Measurements from ENCODE around the gene GPSM1.
A peak's percentile ranks its signal among the peaks of the same experiment; 100 is the strongest.

GPSM1 gene

DNA sequence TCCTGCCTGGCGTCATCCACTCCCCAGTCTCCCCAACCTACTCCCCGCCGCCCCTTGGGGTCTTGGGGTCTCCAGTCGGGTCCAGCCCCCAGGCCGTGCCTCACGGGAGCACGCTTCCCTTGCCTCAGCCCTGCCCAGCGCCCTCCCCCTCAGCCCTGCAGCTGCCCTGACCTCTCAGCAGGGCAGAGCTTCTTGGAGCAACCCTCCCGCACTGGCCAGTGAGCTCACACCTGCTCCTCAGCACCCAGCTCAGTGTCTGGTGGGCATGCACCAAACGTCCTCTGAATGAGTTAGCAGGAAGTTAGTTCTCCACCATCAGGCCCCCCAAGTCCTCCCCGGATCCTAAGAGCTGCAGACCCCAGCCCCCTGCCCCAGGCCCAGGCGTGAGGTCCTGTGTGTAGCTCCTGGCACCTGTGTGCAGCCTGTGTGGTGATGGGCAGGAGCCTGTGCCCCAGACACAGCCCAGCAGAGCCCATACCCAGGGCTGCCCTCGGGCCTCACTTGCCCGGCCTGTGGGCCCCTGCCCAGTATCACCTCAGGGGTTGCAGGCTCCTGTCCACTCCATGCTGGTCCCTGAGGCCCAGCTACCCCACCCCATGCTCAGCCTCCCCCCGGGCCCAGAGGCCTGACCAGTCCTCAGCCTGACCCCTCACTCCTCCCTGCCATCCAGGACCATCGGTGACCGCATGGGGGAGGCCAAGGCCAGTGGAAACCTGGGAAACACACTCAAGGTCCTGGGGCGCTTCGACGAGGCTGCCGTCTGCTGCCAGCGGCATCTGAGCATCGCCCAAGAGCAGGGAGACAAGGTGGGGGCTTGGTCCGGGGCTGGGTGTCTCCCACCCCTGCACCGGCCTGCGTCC lies 8.2 kb downstream of the GPSM1 start:
- no peak for DNase-seq

DNA sequence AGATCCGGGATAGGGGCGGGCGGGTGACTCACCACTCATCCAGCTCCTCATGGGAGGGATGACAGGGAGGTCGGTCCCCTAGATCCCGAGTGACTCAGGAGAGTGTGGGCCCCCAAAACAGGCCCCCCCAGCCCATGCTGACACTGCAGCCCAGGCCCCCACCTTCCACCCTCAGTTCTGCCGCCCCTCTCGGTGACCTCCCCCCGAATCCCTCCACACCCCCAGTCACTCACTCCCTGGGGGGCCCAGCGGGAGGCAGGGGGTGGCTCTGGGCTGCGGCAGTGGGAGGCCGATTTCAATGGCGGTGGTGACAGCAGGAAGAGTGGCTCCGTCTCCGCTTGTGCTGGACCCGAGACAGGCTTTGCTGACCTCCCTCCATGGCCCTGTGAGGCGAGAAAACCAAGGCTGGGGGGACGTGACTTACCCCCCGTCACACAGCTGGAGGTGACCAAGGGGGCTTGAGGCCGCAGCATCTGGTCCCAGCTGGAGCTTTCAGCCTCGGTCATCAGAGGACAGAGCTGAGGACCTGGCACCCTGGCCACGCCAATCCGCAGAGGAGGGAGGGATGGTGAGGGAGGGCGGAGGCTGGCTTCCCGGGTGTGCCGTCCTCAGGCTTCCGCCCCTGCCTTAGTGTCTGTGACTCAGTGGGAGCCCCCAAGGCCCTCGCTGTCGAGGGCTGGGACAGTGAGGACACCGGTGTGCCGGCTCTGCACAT lies 9.0 kb downstream of the GPSM1 start:
- no peak for DNase-seq

DNA sequence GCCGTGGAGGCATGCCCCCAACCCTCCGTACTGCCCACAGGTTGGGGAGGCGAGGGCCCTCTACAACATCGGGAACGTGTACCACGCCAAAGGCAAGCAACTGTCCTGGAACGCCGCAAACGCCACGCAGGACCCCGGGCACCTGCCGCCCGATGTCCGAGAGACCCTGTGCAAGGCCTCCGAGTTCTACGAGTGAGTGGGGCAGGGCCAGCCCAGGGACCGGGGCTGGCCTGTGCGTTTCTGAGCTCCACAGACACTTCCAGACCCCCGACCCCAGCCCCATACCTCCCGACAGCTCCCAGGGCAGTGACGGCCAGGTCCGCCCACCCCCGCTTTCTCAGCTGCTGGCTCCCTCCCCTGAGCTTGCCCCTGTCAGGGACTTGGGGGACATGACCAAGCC lies 9.5 kb downstream of the GPSM1 start:
- DNase-seq = no peak

GRCh38 chr9:136337416-136338395 lies 10.4 kb downstream of the GPSM1 start:
- DNase-seq = no peak

DNA sequence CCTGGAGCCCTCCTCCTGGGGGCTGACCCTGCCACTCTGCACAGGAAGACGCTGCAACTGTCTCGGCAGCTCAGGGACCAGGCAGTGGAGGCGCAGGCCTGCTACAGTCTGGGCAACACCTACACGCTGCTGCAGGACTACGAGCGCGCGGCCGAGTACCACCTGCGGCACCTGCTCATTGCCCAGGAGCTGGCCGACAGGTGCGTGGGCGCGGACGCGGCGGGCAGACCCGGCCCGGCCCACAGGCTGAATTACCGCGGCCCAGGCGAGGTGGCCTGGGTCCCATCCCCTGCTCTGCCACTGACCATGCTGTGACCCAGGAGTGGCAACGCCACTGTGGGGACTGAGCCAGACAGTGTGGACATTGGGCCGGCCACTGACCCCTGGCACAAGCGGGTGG lies 11.2 kb downstream of the GPSM1 start:
- DNase-seq = no peak

GRCh38 chr9:136339173-136339957 lies 12.0 kb downstream of the GPSM1 start:
- DNase-seq = peak; percentile 51

DNA sequence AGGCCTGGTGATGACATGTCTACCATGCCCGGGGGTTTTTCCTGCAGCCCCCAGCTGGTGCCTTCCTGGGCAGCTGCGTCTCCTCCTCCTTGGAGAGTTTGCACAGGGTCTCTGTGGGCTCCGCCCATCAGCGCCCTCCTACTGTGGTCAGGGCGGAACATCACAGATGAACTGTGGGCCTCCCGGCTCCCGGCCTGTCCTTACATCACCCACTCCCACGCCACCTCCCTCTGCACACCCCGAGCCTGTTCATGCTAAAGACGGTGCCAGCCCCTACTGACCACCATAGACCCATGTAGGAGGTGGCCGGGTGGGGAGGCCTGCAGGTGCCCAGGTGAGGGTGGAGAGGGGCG lies 12.6 kb downstream of the GPSM1 start:
- DNase-seq = no peak

GRCh38 chr9:136340356-136341041 lies 13.2 kb downstream of the GPSM1 start:
- DNase-seq = no peak

DNA sequence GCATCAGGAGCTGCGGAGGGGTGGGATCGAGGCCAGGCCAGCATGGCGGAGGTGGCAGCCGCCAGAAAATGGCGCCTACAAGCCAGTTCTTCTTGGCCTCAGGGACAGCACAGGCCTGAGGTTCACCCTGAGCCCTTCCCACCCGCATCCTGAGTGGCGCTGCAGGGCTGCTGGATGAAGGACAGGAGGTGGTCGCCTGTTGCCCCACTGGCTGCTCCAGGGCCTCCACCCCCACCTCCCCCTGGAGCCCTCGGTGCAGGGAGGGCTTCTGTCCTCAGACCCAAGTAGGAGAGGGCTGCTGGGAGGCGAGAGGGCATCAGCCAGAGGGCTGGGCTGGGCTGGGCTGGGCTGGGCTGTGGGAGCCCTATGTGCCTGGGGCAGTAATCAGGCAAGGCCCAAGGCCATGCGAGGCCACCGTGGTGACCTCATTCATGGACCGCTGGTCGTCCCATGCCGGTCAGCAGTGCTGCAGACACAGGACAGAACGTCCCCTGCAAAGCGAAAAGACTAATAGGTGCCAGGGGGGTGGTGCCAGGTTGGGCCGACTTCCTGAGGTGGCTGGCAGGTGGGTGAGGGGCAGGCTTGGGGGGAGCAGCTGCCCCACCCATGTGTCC lies 13.8 kb downstream of the GPSM1 start:
- no peak for DNase-seq

DNA sequence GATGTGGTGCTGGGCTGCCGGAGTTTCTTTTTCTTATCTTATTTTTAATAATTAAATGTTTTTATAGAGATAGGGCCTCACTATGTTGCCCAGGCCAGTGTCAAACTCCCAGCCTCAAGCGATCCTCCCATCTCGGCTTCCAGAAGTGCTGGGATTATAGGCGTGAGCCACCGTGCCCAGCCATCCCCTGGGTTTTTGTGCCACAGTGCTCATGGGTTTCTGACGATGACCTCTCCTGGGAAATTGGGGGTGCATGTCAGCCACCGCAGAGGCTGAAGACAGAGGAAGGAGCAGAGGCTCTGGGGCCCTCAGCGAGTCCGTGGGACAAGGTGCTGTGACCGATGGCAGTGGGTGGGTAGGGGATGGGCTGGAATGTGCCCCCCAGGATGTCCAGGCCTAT lies 14.4 kb downstream of the GPSM1 start:
- no peak for DNase-seq

DNA sequence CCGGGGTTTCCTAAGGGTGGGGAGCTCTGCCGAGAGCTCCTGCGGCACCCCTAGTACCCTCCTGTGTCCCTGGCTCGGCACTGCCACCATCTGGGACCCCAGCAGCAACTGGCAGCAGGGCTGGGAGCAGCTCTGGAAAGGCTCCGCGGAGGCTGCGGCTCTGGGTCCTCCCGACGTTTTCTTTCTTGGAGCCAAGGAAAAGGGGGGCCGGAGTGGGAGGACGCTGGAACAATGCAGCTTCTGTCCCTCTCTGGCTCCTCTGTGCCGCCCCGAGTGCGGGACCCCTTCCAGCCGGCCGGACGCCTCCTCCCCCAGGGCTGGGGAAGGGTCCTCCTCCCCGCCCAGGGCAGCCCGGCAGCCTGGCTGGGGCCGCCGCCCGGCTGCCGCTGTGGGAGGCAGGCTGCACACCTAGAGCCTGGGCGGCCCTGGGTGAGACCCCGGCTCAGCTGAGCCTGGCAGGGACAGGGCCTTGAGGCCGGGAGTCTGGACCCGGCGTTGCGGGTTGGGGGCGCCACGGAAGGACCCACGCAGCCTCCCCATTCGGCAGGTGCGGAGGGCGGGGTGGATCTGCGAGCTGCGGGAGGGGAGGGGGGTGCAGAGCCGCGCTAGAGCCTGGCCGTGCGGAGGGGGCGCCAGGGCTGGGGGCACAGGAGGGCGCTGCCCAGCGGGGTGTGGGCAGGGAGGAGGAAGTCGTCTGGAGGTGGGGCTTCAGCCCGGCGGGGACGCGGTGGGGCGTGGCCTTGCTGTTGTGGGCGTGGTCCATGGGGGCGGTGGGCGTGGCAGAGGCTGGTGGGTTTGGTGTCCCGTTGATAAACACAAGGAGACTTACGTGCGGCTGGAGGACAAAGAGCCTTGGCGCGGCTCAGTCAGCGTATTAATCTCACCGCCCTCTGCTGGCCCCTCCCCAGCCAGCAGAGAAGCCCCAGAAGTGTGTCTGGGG lies 15.1 kb downstream of the GPSM1 start:
- peak; percentile 70 for DNase-seq

DNA sequence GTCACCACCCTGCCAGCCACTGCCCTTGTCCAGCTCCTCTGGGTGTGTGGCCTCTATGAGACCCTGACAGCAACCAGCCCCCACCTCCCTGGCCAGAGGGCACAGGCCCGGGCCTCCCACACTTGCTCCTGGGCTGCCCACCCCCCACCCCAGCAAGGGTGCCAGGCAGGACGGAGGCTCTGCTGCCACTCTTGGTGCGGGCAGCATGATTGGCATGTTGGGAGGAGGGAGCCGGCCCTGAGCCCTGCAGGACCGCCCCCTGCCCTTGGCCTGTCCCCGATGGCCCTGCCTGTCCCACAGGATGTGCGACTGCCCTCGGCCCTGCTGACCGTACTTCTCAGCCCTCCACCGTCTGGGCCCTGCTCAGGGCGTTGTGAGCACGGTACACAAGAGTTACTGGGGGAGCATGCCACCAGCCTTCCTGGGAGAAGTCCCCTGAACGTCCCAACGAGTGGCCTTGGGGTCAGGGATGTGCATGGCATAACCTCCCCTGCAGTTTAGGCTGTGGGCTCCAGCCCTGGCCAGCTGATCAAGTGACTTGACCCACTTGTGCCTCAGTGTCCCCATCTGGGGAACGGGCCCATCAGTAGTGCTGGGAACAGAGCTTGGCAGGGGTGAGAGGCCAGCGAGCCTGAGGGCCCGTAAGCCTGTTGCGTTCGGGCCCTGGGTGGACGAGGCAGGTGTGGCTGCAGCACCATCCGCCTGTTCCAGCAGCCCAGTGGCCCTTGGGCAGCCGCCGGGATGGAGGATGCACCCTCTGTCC lies 16.0 kb downstream of the GPSM1 start:
- DNase-seq = no peak

- no peak for DNase-seq
Observed at GRCh38 chr9:136343884-136344269, 16.5 kb downstream of the GPSM1 start.

GRCh38 chr9:136344544-136345280 lies 17.4 kb downstream of the GPSM1 start:
- DNase-seq = no peak

- no peak for DNase-seq
Observed at GRCh38 chr9:136345281-136346156, 18.2 kb downstream of the GPSM1 start.

DNA sequence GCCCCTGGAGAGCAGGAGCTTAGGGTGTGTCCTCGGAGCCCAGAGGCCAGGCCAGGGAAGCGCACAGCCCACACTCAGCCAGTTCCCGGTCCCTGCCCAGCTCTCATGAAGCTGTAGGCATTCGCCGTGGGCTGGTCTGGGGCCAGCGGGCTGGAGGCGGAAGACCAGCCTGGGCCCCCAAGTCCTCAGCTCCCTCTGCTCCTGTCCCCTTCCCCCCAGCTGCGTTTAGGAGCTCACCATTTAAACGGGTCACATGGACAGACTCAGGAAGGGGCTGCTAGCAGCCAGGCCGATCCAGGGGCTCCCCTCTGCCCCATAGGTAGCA lies 18.8 kb downstream of the GPSM1 start:
- DNase-seq = no peak

- DNase-seq = no peak
Observed at GRCh38 chr9:136346927-136347465, 19.7 kb downstream of the GPSM1 start.

Measured in activated CD4-positive, CD25-positive, alpha-beta regulatory T cell treated with anti-CD3 and anti-CD28 coated beads, Interleukin-2, amount 50 U/mL, for 72 hours (primary cell).